K562 (cell line): Measurements from ENCODE around the gene YAP1. TPM values are rescaled to one million over a fixed set of nuclear protein-coding genes. Genes with fewer than 3 reads are reported as not detected.

Experiments used
- BHLHE40 ChIP-seq: IDR thresholded peaks from 2 replicates; pipeline ENCODE4 v1.6.1; 2011; ENCODE audit warnings: low read length, improper control_type of control experiment
- CTCF ChIP-seq, 3 experiments: IDR thresholded peaks in 2 of 3; conservative IDR thresholded peaks in 1 of 3; 2 replicates each; pipeline ENCODE4 v1.5.1; 2011 to 2012; ENCODE audit warnings: low read length in 3 of 3, mild to moderate bottlenecking in 3 of 3, control low read depth in 2 of 3, improper control_type of control experiment in 1 of 3, inconsistent platforms in 1 of 3, low read depth in 1 of 3, mixed read lengths in 1 of 3, moderate library complexity in 1 of 3; ENCODE audit not compliant: insufficient read depth in 2 of 3
- GABPA ChIP-seq: fragments of 200-800 bp; sonication (Bioruptor generic); conservative IDR thresholded peaks from 2 replicates; pipeline ENCODE4 v1.6.1; 2016; ENCODE audit warnings: low read depth, missing genetic modification characterization, missing compliant biosample characterization
- HOMEZ ChIP-seq: fragments of 250-450 bp; sonication (Bioruptor Pico); IDR thresholded peaks from 2 replicates; pipeline ENCODE4 v1.4.0; 2020; ENCODE audit warnings: mild to moderate bottlenecking, moderate library complexity
- LARP7 ChIP-seq: fragments of 450-650 bp; IDR thresholded peaks from 2 replicates; pipeline ENCODE4 v1.6.1; 2016
- MAX ChIP-seq: sonication (generic); formaldehyde crosslinking; IDR thresholded peaks from 2 replicates; pipeline ENCODE4 v1.9.0; 2022; ENCODE audit warnings: mild to moderate bottlenecking, missing genetic modification reagents
- MNT ChIP-seq, 2 experiments: fragments of 450-650 bp; conservative IDR thresholded peaks; 2 replicates each; pipeline ENCODE4 v1.6.1; 2017; ENCODE audit warnings: mild to moderate bottlenecking in 2 of 2, moderate library complexity in 2 of 2
- MYNN ChIP-seq, 2 experiments: sonication (generic); formaldehyde crosslinking in 1 of 2; IDR thresholded peaks; 2 replicates each; pipeline versions ENCODE4 v1.5.0 to v1.6.1; 2016 to 2020; ENCODE audit warnings: antibody characterized with exemption in 1 of 2, missing genetic modification reagents in 1 of 2
- NFIC ChIP-seq: fragments of 450-650 bp; IDR thresholded peaks from 2 replicates; pipeline ENCODE4 v1.6.1; 2017; ENCODE audit warnings: mild to moderate bottlenecking, inconsistent platforms
- PKNOX1 ChIP-seq: fragments of 450-650 bp; IDR thresholded peaks from 2 replicates; pipeline ENCODE4 v1.6.1; 2016
- RFX7 ChIP-seq: fragments of 250-450 bp; sonication (Bioruptor Pico); IDR thresholded peaks from 2 replicates; pipeline ENCODE4 v1.5.1; 2021; ENCODE audit warnings: mild to moderate bottlenecking
- SP1 ChIP-seq: sonication (generic); formaldehyde crosslinking; IDR thresholded peaks from 2 replicates; pipeline ENCODE4 v1.8.1; 2022; ENCODE audit warnings: mild to moderate bottlenecking, missing genetic modification reagents
- SRSF1 ChIP-seq: fragments of 200-400 bp; formaldehyde crosslinking; IDR thresholded peaks from 2 replicates; pipeline ENCODE4 v1.6.1; 2017; ENCODE audit warnings: mild to moderate bottlenecking, low read depth, low read length, moderate library complexity
- TCF7 ChIP-seq: sonication (generic); IDR thresholded peaks from 2 replicates; pipeline ENCODE4 v1.6.1; 2016; ENCODE audit warnings: antibody characterized with exemption, borderline replicate concordance
- ZBTB33 ChIP-seq: sonication (generic); formaldehyde crosslinking; IDR thresholded peaks from 2 replicates; pipeline ENCODE4 v1.8.1; 2023; ENCODE audit warnings: mild to moderate bottlenecking, missing genetic modification reagents
- ZEB2 ChIP-seq: fragments of 450-650 bp; IDR thresholded peaks from 2 replicates; pipeline ENCODE4 v1.6.1; 2016
- ZNF324 ChIP-seq: fragments of 250-450 bp; sonication (Bioruptor Pico); IDR thresholded peaks from 2 replicates; pipeline ENCODE4 v1.4.0; 2020; ENCODE audit warnings: mild to moderate bottlenecking
- ZNF785 ChIP-seq: fragments of 250-450 bp; sonication (Bioruptor Pico); IDR thresholded peaks from 2 replicates; pipeline ENCODE4 v1.4.0; 2020; ENCODE audit warnings: mild to moderate bottlenecking
- ZNF830 ChIP-seq: fragments of 250-450 bp; sonication (Bioruptor Pico); IDR thresholded peaks from 2 replicates; pipeline ENCODE4 v1.5.0; 2021; ENCODE audit warnings: mild to moderate bottlenecking
- polyA plus RNA-seq, 8 experiments: library from polyadenylated mRNA; depleted of rRNA in 4 of 8; stranded (reverse) in 5 of 8; unstranded in 3 of 8; fragments of >200 nt; fragmentation: Nextera tagmentation in 2 of 8; fragmentation: Illumina TruSeq in 1 of 8; extraction: Ambion mirVana in 2 of 8; extraction: Trizol in 1 of 8; gene quantifications; 2 replicates each; pipeline versions ENCODE4 v1.2.1 to v1.2.3, GENCODE V29; 2011 to 2014; ENCODE audit warnings: inconsistent platforms in 1 of 8, missing spikeins in 1 of 8
- total RNA-seq, 7 experiments: library from RNA; depleted of rRNA in 6 of 7; stranded (reverse); fragments of >200 nt in 6 of 7; fragmentation: Illumina TruSeq in 2 of 7; extraction: Trizol in 2 of 7; gene quantifications; 2 replicates each; pipeline versions ENCODE4 v1.2.1 to v1.2.3, GENCODE V29; 2011 to 2021; ENCODE audit warnings: low replicate concordance in 1 of 7

YAP1 gene
- total and polyA plus RNA-seq, 9 of the 15 experiments (the other 6 are each of a cell fraction or from before 2014, with no cell fraction given), result 0.18 TPM; not detected in 8

GRCh38 chr11:102268083-102268984, 158.1 kb downstream of the YAP1 start (continued):
- TF ChIP-seq MNT (conservative IDR thresholded peaks at IDR 0.05) (peak in 1 of 2 experiments; percentile 22; a peak in 1 of 4 replicates), RFX7 (CRISPR knock-in tag) (no peak), PKNOX1 (peak; percentile 72), ZNF785 (CRISPR knock-in tag) (no peak), NFIC (peak; percentile 90), HOMEZ (no peak), CTCF (IDR thresholded peaks at IDR 0.05 in 2 of 3, conservative IDR thresholded peaks at IDR 0.05 in 1 of 3; ENCODE audit: insufficient read depth in 2 of 3, low read depth in 1 of 3, low read length in 3 of 3) (peak; percentile 49 to 67 (median 61)), ZNF830 (no peak), SRSF1 (no peak), SP1 (CRISPR knock-in tag) (0 out of 2 replicates have a peak, but pooled peaks have one; percentile 27), MAX (CRISPR knock-in tag) (0 out of 2 replicates have a peak, but pooled peaks have one; percentile 18), BHLHE40 (0 out of 2 replicates have a peak, but pooled peaks have one; percentile 11), GABPA (tag) (peak; percentile 45), ZBTB33 (CRISPR knock-in tag) (no peak), TCF7 (no peak), ZNF324 (CRISPR knock-in tag) (no peak), ZEB2 (peak; percentile 58; the same call in 1 of the 2 replicates), MYNN (IDR thresholded peaks at IDR 0.05) (peak; percentile 20; the same call in 1 of the 2 replicates), MYNN (CRISPR knock-in tag; IDR thresholded peaks at IDR 0.05) (no peak), LARP7 (no peak)
